ENCODE results near the gene NEFH. TPM values are rescaled to one million over a fixed set of nuclear protein-coding genes. Genes with fewer than 3 reads are reported as not detected.

Gene NEFH
- total RNA-seq, 1 experiment from 2014 or later: not detected

GRCh38 chr22:29478326-29479276, 1.4 kb upstream of the NEFH start:
- RAD21 ChIA-PET (ENCODE audit: low non-redundant PET in 1 of 2, low total read pairs in 2 of 2, uncharacterized antibody in 2 of 2, unreplicated experiment in 2 of 2): no interaction called here
- ATAC-seq: peak; percentile 62
- H3K4me3 ChIP-seq (replicated peaks in 1 of 2; ENCODE audit: low read depth in 1 of 2, low read length in 2 of 2): no peak overlapping the region
- no TSS peak for BruUV-seq (replicated peaks)
- peak overlapping the region; percentile 14; the same call in 1 of the 2 replicates for H3K4me2 ChIP-seq (ENCODE audit: low read length)
- TF ChIP-seq TCF7L2 (IDR thresholded peaks at IDR 0.05; ENCODE audit: borderline replicate concordance, extremely low read depth, insufficient read depth, insufficient read length) (peak; percentile 87), SRF (IDR thresholded peaks at IDR 0.05; ENCODE audit: low read depth) (no peak), ZFX (IDR thresholded peaks at IDR 0.05) (no peak), CBX3 (IDR thresholded peaks at IDR 0.05; ENCODE audit: low read depth) (no peak), SIN3A (IDR thresholded peaks at IDR 0.05; ENCODE audit: low read depth) (no peak), EZH2 (IDR thresholded peaks at IDR 0.05) (no peak), JUND (IDR thresholded peaks at IDR 0.05) (no peak), REST (IDR thresholded peaks at IDR 0.05; ENCODE audit: low read depth) (peak; percentile 77), EZH2phosphoT487 (IDR thresholded peaks at IDR 0.05; ENCODE audit: borderline replicate concordance) (no peak), YY1 (IDR thresholded peaks at IDR 0.05; ENCODE audit: extremely low read depth, insufficient replicate concordance, low read depth, low read length) (no peak), ZNF274 (IDR thresholded peaks at IDR 0.05; ENCODE audit: low read depth, low read length) (no peak), ATF3 (IDR thresholded peaks at IDR 0.05) (no peak), CEBPB (IDR thresholded peaks at IDR 0.05; ENCODE audit: low read depth) (no peak)
- H3K4me1 ChIP-seq (ENCODE audit: control insufficient read depth in 1 of 2, insufficient read depth in 2 of 2, low read length in 2 of 2): peaks cover 0 to 13% of the 10 kb centered on the region in 2 experiments; a peak in 2 of 4 replicates
- H2AFZ ChIP-seq (ENCODE audit: low read depth, low read length, poor library complexity, severe bottlenecking): no peak overlapping the region
- H3K27ac ChIP-seq (ENCODE audit: low read depth, low read length): no peak overlapping the region
- H3K27me3 ChIP-seq (ENCODE audit: insufficient read depth, low read length): no peaks in the 10 kb centered on the region; the same call in 1 of the 2 replicates
- no peak for DNase-seq (ENCODE audit: low read depth, low spot score)
- H3K9me2 ChIP-seq (ENCODE audit: insufficient read depth): no peaks in the 10 kb centered on the region
- intact Hi-C loops (cut with micrococcal nuclease): no loop called here
- H3K79me2 ChIP-seq (ENCODE audit: insufficient read depth, low read length): no peaks in the 10 kb centered on the region
- no peaks in the 10 kb centered on the region for H3K9me3 ChIP-seq (ENCODE audit: control insufficient read depth in 1 of 2, insufficient read depth in 1 of 2, low read depth in 1 of 2, low read length in 2 of 2)
- H4K20me1 ChIP-seq (ENCODE audit: insufficient read depth): no peaks in the 10 kb centered on the region
- POLR2A ChIA-PET: no interaction called here
- H3K36me3 ChIP-seq (ENCODE audit: control insufficient read depth in 1 of 2, insufficient read depth in 2 of 2, low read length in 2 of 2): no peaks in the 10 kb centered on the region
- H3K9ac ChIP-seq (ENCODE audit: low read length): no peak overlapping the region
- CTCF ChIA-PET: no interaction called here
